HL-60 (cell line): ENCODE data around the gene TYMP.

Experiments
- DNase-seq, 2 experiments: peaks; one replicate each; pipeline ENCODE4 v3.0.0-alpha.2; 2010 to 2020; ENCODE audit warnings: low read depth in 1 of 2, low spot score in 1 of 2
- H3K27ac ChIP-seq: fragments of 250-450 bp; sonication (Bioruptor Pico); replicated peaks from 2 replicates; pipeline ENCODE4 v1.5.1; 2020; ENCODE audit warnings: mild to moderate bottlenecking, moderate library complexity
- H3K27me3 ChIP-seq: fragments of 250-450 bp; sonication (Bioruptor Pico); 2 replicates; pipeline ENCODE4 v1.5.1; 2021; ENCODE audit warnings: mild to moderate bottlenecking, moderate library complexity; ENCODE audit not compliant: insufficient read depth, poor library complexity, severe bottlenecking
- H3K4me3 ChIP-seq: replicated peaks from 2 replicates; pipeline ENCODE4 v1.5.1; 2011; ENCODE audit warnings: mild to moderate bottlenecking, control low read depth, low read length; ENCODE audit not compliant: insufficient read depth
- CTCF ChIP-seq: IDR thresholded peaks from one replicate; pipeline ENCODE4 v1.5.1; 2011; ENCODE audit warnings: low read length, control low read depth, inconsistent platforms; ENCODE audit not compliant: insufficient read depth
- GABPA ChIP-seq: IDR thresholded peaks from 2 replicates; pipeline ENCODE4 v1.6.1; 2012; ENCODE audit warnings: low read depth
- POLR2AphosphoS5 ChIP-seq: IDR thresholded peaks from 2 replicates; pipeline ENCODE4 v1.6.1; 2012; ENCODE audit warnings: low read depth
- REST ChIP-seq: IDR thresholded peaks from 2 replicates; pipeline ENCODE4 v1.6.1; 2012; ENCODE audit warnings: low read depth; ENCODE audit not compliant: insufficient replicate concordance
- SPI1 ChIP-seq: IDR thresholded peaks from 2 replicates; pipeline ENCODE4 v1.6.1; 2012; ENCODE audit warnings: low read depth, mild to moderate bottlenecking, borderline replicate concordance

Gene TYMP

DNA sequence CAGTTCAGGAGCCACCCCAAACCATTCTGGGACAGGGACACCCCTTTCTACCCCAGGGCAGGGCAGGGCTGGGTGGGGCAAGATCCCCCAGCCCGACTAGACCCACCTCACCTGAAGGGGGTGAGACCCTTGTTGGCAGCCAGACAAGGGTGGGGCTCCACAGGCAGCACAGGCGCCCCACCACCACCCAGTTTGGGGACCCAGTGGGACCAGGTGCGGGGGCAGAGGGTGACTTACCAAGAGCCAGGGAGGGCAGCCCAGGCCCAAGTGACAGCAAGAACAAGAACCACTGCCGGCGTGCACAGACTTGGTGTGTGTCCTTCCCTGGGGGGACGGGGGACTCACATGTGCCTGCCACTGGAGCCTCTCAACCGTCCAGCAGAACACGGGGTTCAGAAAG lies 46.3 kb downstream of the TYMP start:
- H3K27me3 ChIP-seq, result peaks cover 25% of the 10 kb centered on the region

DNA sequence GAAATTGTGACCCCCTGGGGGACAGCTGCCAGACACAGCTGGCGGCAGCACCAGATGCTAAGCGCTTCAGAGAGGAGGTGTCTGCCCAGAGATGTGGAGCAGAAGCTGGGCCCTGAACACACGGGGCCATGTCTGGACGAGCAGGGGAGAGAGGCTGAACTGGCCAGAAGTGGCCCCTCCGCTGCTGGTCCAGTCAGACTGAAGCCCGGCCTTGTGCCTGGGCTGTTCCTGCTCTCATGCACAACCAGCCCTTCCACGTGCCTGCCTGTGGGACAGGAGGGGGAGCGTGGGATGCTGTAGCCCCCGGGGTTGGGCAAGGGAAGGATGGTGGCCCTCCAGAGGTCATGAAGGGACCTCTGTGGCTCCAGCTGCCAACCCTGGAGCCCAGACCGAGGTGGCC lies 46.7 kb downstream of the TYMP start:
- no peak overlapping the region for H3K27ac ChIP-seq
- DNase-seq, result no peak
- no peak for TF ChIP-seq SPI1
- TF ChIP-seq REST, result no peak
- no peak for TF ChIP-seq CTCF
- no peak for TF ChIP-seq POLR2AphosphoS5
- TF ChIP-seq GABPA, result no peak
- peaks cover 25% of the 10 kb centered on the region for H3K27me3 ChIP-seq
- no peak overlapping the region for H3K4me3 ChIP-seq

More for the DNA sequence above, 46.3 kb downstream of the TYMP start:
- no peak for DNase-seq
- Histone ChIP-seq H3K27ac (no peak overlapping the region), H3K4me3 (no peak overlapping the region)
- TF ChIP-seq GABPA (no peak), POLR2AphosphoS5 (no peak), REST (no peak), SPI1 (no peak), CTCF (no peak)

GRCh38 chr22:50482107-50483074 lies 47.4 kb downstream of the TYMP start:
- TF ChIP-seq SPI1 (no peak), POLR2AphosphoS5 (no peak), REST (no peak), CTCF (no peak), GABPA (no peak)
- H3K27ac ChIP-seq, result no peak overlapping the region
- peaks cover 25% of the 10 kb centered on the region for H3K27me3 ChIP-seq
- DNase-seq, result no peak
- H3K4me3 ChIP-seq, result no peak overlapping the region; the same call in 1 of the 2 replicates
